Activated CD4-positive, alpha-beta T cell treated with anti-CD3 and anti-CD28 coated beads, Interleukin-2, amount 10 ng/mL, durations not matched to agents 7 days and 5 days (primary cell): ENCODE results near the gene ZFAND5. TPM values are rescaled to one million over a fixed set of nuclear protein-coding genes. Genes with fewer than 3 reads are reported as not detected.

Experiments used
- CTCF ChIA-PET: fragments of 350-600 bp; sonication (Branson Sonifier 250); formaldehyde crosslinking; loops from one replicate; lab custom pipeline; 2021; ENCODE audit warnings: antibody characterized with exemption; lab: Charles Lee
- POLR2A ChIA-PET: fragments of 350-600 bp; sonication (Branson Sonifier 250); formaldehyde crosslinking; loops from one replicate; lab custom pipeline; 2021; ENCODE audit warnings: antibody characterized with exemption; lab: Charles Lee
- DNase-seq: peaks from one replicate; pipeline ENCODE4 v3.0.0-alpha.2; 2020
- H3K27ac Mint-ChIP-seq: one replicate; pipeline ENCODE4 v1.8.0; 2021; ENCODE audit warnings: mild to moderate bottlenecking, moderate library complexity, mixed read lengths
- H3K27me3 Mint-ChIP-seq: one replicate; pipeline ENCODE4 v1.8.0; 2021; ENCODE audit warnings: mixed read lengths
- H3K36me3 Mint-ChIP-seq: one replicate; pipeline ENCODE4 v1.8.0; 2021; ENCODE audit warnings: low read depth, mixed read lengths
- H3K4me1 Mint-ChIP-seq: one replicate; pipeline ENCODE4 v1.8.0; 2021; ENCODE audit warnings: mixed read lengths
- H3K4me3 Mint-ChIP-seq: one replicate; pipeline ENCODE4 v1.8.0; 2021; ENCODE audit warnings: mild to moderate bottlenecking, moderate library complexity, mixed read lengths
- H3K9me3 Mint-ChIP-seq: one replicate; pipeline ENCODE4 v1.8.0; 2021; ENCODE audit warnings: mixed read lengths
- total RNA-seq, 2 experiments: library from RNA; stranded (reverse); gene quantifications; one replicate each; pipeline ENCODE4 v1.2.3, GENCODE V29; 2021

Gene ZFAND5
- total RNA-seq, 2 experiments from 2014 or later: 59.8 to 80.2 TPM

DNA sequence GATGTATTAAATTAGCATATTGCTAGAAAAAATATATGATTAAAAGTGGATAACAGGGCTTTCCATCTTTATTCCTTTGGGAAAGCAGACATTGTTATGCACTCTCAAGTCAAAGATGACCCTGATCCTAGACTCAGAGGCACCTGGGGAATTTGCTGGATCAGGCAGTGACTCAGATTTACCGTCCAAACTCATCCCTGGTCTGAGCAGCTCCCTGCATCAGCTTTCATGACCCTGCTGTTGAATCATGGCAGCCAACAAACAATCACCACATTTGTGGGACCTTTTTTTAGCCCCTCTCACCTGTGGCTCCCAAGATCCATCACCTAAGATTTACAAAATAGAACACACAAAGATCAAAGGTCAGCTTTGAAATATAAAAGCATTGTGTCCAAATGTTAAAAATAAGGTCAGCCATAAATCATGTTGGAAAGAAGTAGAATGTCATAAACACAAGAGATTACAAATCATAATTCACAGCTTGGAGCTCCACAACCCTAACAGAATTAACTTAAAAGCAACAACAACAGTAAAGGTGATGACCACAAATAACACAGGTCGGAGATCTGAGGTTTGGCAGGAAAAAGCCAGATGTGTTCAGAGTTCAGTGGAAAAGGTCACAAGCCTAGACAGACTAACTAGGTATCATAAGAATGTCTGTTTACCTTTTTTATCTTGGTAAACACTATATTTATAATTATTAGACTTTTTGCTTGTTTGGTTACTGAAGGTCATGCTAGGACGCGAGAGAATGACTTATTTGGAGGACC, 55.5 kb downstream of the ZFAND5 start:
- no peak for DNase-seq
- Mint-ChIP-seq H3K36me3 (no peaks in the 10 kb centered on the region), H3K9me3 (no peaks in the 10 kb centered on the region), H3K27me3 (no peaks in the 10 kb centered on the region), H3K4me1 (peaks cover 14% of the 10 kb centered on the region), H3K4me3 (no peak overlapping the region), H3K27ac (no peak overlapping the region)
- POLR2A ChIA-PET: no interaction called here
- CTCF ChIA-PET: no interaction called here

- CTCF ChIA-PET: interaction anchor here (1.6 kb wide), 1 partner anchor 25 kb away, joined by 3 read pairs; no protein-coding TSS in a partner anchor
- no peak overlapping the region for H3K4me3 Mint-ChIP-seq
- H3K9me3 Mint-ChIP-seq: no peaks in the 10 kb centered on the region
- H3K36me3 Mint-ChIP-seq: no peaks in the 10 kb centered on the region
- H3K27me3 Mint-ChIP-seq: no peaks in the 10 kb centered on the region
- POLR2A ChIA-PET: no interaction called here
- no peak overlapping the region for H3K27ac Mint-ChIP-seq
- peaks cover 23% of the 10 kb centered on the region for H3K4me1 Mint-ChIP-seq
- no peak for DNase-seq
Measured at GRCh38 chr9:72306761-72307160, 58.2 kb downstream of the ZFAND5 start.

GRCh38 chr9:72305707-72306106, 59.3 kb downstream of the ZFAND5 start:
- peaks cover 32% of the 10 kb centered on the region for H3K4me1 Mint-ChIP-seq
- ChIA-PET POLR2A (no interaction called here), CTCF (interaction anchor here (1.0 to 1.6 kb wide), 2 partner anchors 12 to 24 kb away, joined by 3 to 4 read pairs; no protein-coding TSS in a partner anchor)
- no peaks in the 10 kb centered on the region for H3K27me3 Mint-ChIP-seq
- DNase-seq: no peak
- peaks cover 6% of the 10 kb centered on the region for H3K36me3 Mint-ChIP-seq
- H3K4me3 Mint-ChIP-seq: peak overlapping the region; percentile 43
- peaks cover 4% of the 10 kb centered on the region for H3K9me3 Mint-ChIP-seq
- peak overlapping the region; percentile 88 for H3K27ac Mint-ChIP-seq

DNA sequence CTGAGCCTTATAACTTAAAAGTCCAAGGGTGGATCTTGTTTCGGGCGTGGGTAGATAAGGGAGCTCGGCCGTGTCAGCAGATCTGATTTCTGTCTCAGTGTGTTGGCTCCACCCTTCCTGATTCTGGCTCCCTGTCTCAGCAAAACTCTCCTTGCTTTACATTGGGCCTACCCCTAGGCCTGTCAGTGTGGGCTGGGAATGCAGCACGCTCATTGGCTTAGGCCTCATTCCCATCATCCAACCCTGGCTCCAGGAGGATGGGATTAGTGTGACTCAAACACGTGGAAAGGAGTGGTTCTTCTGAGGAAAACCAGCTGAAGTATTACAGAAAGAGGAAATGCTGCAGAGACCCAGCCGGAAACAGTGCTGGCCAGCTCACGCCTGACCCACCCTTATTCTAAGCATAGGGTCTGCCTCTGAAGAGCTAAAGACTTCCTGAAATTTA, 59.9 kb downstream of the ZFAND5 start:
- Mint-ChIP-seq H3K27me3 (no peaks in the 10 kb centered on the region), H3K27ac (peak overlapping the region; percentile 88), H3K9me3 (peaks cover 4% of the 10 kb centered on the region), H3K36me3 (peaks cover 10% of the 10 kb centered on the region), H3K4me3 (peak overlapping the region; percentile 43), H3K4me1 (peaks cover 37% of the 10 kb centered on the region)
- DNase-seq: peak; percentile 29
- POLR2A ChIA-PET: no interaction called here
- CTCF ChIA-PET: interaction anchor here (0.6 to 1.6 kb wide), 3 partner anchors 11 to 239 kb away, joined by 3 to 5 read pairs (median 4); no protein-coding TSS in a partner anchor

- H3K27ac Mint-ChIP-seq: peak overlapping the region; percentile 88
- H3K9me3 Mint-ChIP-seq: peaks cover 4% of the 10 kb centered on the region
- no peak for DNase-seq
- H3K36me3 Mint-ChIP-seq: peaks cover 10% of the 10 kb centered on the region
- CTCF ChIA-PET: interaction anchor here (0.6 kb wide), 1 partner anchor 239 kb away, joined by 5 read pairs; no protein-coding TSS in a partner anchor
- peaks cover 38% of the 10 kb centered on the region for H3K4me1 Mint-ChIP-seq
- POLR2A ChIA-PET: no interaction called here
- no peaks in the 10 kb centered on the region for H3K27me3 Mint-ChIP-seq
- H3K4me3 Mint-ChIP-seq: peak overlapping the region; percentile 43
Measured at GRCh38 chr9:72304538-72304937, 60.5 kb downstream of the ZFAND5 start.

Other genes starting within 250 kb of the ZFAND5 start
- gene GDA, start 215.8 kb downstream of the ZFAND5 start, total RNA-seq: not detected
- gene TMC1, start 156.4 kb upstream of the ZFAND5 start, total RNA-seq: not detected